Measurements from ENCODE around the gene SUCO.

Gene SUCO

GRCh38 chr1:172517545-172517944, 15.4 kb upstream of the SUCO start:
- no peak for DNase-seq

- DNase-seq: no peak
Observed at GRCh38 chr1:172529304-172529703, 3.6 kb upstream of the SUCO start.

GRCh38 chr1:172530000-172530399, 3.0 kb upstream of the SUCO start:
- no peak for DNase-seq

- DNase-seq: no peak
Observed at GRCh38 chr1:172531412-172532182, 1.4 kb upstream of the SUCO start.

- DNase-seq: peak; percentile 83
Observed at GRCh38 chr1:172532183-172532699, 709 bp upstream of the SUCO start.

GRCh38 chr1:172533513-172534151, 682 bp downstream of the SUCO start:
- DNase-seq: peak; percentile 34

- no peak for DNase-seq
Observed at GRCh38 chr1:172536256-172536655, 3.3 kb downstream of the SUCO start.

- no peak for DNase-seq
Observed at GRCh38 chr1:172537366-172537765, 4.4 kb downstream of the SUCO start.

- no peak for DNase-seq
Observed at GRCh38 chr1:172537827-172538391, 5.0 kb downstream of the SUCO start.

GRCh38 chr1:172540635-172541034, 7.7 kb downstream of the SUCO start:
- DNase-seq: no peak

GRCh38 chr1:172544481-172545104, 11.6 kb downstream of the SUCO start:
- DNase-seq: no peak

- no peak for DNase-seq
Observed at GRCh38 chr1:172545396-172546004, 12.6 kb downstream of the SUCO start.

- no peak for DNase-seq
Observed at GRCh38 chr1:172547071-172547470, 14.1 kb downstream of the SUCO start.

GRCh38 chr1:172549621-172550280, 16.8 kb downstream of the SUCO start:
- no peak for DNase-seq

GRCh38 chr1:172551279-172551678, 18.3 kb downstream of the SUCO start:
- DNase-seq: no peak

GRCh38 chr1:172554915-172555314, 22.0 kb downstream of the SUCO start:
- no peak for DNase-seq

- DNase-seq: no peak
Observed at GRCh38 chr1:172556461-172556860, 23.5 kb downstream of the SUCO start.

GRCh38 chr1:172557270-172557669, 24.3 kb downstream of the SUCO start:
- DNase-seq: no peak

- DNase-seq: no peak
Observed at GRCh38 chr1:172559572-172560210, 26.7 kb downstream of the SUCO start.

GRCh38 chr1:172561252-172561651, 28.3 kb downstream of the SUCO start:
- no peak for DNase-seq

GRCh38 chr1:172566196-172566997, 33.4 kb downstream of the SUCO start:
- DNase-seq: no peak

Data from stimulated activated naive CD4-positive, alpha-beta T cell treated with Interleukin-2 at 50 U/mL for 16 hours (primary cell).